K562 (cell line): ENCODE measurements around the gene RNU6-1. TPM values are rescaled to one million over a fixed set of nuclear protein-coding genes. Genes with fewer than 3 reads are reported as not detected.

Experiments
- TAF7 ChIP-seq: fragments of 450-650 bp; IDR thresholded peaks from 2 replicates; pipeline ENCODE4 v1.6.1; 2016; ENCODE audit warnings: missing genetic modification characterization, missing compliant biosample characterization
- ZNF79 ChIP-seq: fragments of 250-450 bp; sonication (Bioruptor Pico); IDR thresholded peaks from 2 replicates; pipeline ENCODE4 v1.4.0; 2020; ENCODE audit warnings: low read depth, mild to moderate bottlenecking, moderate library complexity
- polyA plus RNA-seq, 8 experiments: library from polyadenylated mRNA; depleted of rRNA in 4 of 8; stranded (reverse) in 5 of 8; unstranded in 3 of 8; fragments of >200 nt; fragmentation: Nextera tagmentation in 2 of 8; fragmentation: Illumina TruSeq in 1 of 8; extraction: Ambion mirVana in 2 of 8; extraction: Trizol in 1 of 8; gene quantifications; 2 replicates each; pipeline versions ENCODE4 v1.2.1 to v1.2.3, GENCODE V29; 2011 to 2014; ENCODE audit warnings: inconsistent platforms in 1 of 8, missing spikeins in 1 of 8
- total RNA-seq, 7 experiments: library from RNA; depleted of rRNA in 6 of 7; stranded (reverse); fragments of >200 nt in 6 of 7; fragmentation: Illumina TruSeq in 2 of 7; extraction: Trizol in 2 of 7; gene quantifications; 2 replicates each; pipeline versions ENCODE4 v1.2.1 to v1.2.3, GENCODE V29; 2011 to 2021; ENCODE audit warnings: low replicate concordance in 1 of 7
- TF ChIP-seq, protein P1 (sequence below): fragments of 450-650 bp; IDR thresholded peaks from 2 replicates; pipeline ENCODE4 v1.6.1; 2016; ENCODE audit warnings: missing biosample characterization, missing genetic modification characterization
- TF ChIP-seq, protein P2 (sequence below): fragments of 200-600 bp; sonication (generic); IDR thresholded peaks from one replicate; pipeline ENCODE4 v1.6.1; 2012; ENCODE audit warnings: mild to moderate bottlenecking, low read depth, low read length, inconsistent platforms
- TF ChIP-seq, protein P3 (sequence below): sonication (generic); formaldehyde crosslinking; IDR thresholded peaks from 2 replicates; pipeline ENCODE4 v1.9.0; 2022; ENCODE audit warnings: mild to moderate bottlenecking, missing genetic modification reagents

RNU6-1 gene
- total and polyA plus RNA-seq, 9 of the 15 experiments (the other 6 are each of a cell fraction or from before 2014, with no cell fraction given), result not detected

GRCh38 chr15:67801142-67801541, 38.7 kb downstream of the RNU6-1 start (continued):
- TF ChIP-seq, protein P1, sequence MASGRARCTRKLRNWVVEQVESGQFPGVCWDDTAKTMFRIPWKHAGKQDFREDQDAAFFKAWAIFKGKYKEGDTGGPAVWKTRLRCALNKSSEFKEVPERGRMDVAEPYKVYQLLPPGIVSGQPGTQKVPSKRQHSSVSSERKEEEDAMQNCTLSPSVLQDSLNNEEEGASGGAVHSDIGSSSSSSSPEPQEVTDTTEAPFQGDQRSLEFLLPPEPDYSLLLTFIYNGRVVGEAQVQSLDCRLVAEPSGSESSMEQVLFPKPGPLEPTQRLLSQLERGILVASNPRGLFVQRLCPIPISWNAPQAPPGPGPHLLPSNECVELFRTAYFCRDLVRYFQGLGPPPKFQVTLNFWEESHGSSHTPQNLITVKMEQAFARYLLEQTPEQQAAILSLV, result no peak
- TF ChIP-seq, protein P2, sequence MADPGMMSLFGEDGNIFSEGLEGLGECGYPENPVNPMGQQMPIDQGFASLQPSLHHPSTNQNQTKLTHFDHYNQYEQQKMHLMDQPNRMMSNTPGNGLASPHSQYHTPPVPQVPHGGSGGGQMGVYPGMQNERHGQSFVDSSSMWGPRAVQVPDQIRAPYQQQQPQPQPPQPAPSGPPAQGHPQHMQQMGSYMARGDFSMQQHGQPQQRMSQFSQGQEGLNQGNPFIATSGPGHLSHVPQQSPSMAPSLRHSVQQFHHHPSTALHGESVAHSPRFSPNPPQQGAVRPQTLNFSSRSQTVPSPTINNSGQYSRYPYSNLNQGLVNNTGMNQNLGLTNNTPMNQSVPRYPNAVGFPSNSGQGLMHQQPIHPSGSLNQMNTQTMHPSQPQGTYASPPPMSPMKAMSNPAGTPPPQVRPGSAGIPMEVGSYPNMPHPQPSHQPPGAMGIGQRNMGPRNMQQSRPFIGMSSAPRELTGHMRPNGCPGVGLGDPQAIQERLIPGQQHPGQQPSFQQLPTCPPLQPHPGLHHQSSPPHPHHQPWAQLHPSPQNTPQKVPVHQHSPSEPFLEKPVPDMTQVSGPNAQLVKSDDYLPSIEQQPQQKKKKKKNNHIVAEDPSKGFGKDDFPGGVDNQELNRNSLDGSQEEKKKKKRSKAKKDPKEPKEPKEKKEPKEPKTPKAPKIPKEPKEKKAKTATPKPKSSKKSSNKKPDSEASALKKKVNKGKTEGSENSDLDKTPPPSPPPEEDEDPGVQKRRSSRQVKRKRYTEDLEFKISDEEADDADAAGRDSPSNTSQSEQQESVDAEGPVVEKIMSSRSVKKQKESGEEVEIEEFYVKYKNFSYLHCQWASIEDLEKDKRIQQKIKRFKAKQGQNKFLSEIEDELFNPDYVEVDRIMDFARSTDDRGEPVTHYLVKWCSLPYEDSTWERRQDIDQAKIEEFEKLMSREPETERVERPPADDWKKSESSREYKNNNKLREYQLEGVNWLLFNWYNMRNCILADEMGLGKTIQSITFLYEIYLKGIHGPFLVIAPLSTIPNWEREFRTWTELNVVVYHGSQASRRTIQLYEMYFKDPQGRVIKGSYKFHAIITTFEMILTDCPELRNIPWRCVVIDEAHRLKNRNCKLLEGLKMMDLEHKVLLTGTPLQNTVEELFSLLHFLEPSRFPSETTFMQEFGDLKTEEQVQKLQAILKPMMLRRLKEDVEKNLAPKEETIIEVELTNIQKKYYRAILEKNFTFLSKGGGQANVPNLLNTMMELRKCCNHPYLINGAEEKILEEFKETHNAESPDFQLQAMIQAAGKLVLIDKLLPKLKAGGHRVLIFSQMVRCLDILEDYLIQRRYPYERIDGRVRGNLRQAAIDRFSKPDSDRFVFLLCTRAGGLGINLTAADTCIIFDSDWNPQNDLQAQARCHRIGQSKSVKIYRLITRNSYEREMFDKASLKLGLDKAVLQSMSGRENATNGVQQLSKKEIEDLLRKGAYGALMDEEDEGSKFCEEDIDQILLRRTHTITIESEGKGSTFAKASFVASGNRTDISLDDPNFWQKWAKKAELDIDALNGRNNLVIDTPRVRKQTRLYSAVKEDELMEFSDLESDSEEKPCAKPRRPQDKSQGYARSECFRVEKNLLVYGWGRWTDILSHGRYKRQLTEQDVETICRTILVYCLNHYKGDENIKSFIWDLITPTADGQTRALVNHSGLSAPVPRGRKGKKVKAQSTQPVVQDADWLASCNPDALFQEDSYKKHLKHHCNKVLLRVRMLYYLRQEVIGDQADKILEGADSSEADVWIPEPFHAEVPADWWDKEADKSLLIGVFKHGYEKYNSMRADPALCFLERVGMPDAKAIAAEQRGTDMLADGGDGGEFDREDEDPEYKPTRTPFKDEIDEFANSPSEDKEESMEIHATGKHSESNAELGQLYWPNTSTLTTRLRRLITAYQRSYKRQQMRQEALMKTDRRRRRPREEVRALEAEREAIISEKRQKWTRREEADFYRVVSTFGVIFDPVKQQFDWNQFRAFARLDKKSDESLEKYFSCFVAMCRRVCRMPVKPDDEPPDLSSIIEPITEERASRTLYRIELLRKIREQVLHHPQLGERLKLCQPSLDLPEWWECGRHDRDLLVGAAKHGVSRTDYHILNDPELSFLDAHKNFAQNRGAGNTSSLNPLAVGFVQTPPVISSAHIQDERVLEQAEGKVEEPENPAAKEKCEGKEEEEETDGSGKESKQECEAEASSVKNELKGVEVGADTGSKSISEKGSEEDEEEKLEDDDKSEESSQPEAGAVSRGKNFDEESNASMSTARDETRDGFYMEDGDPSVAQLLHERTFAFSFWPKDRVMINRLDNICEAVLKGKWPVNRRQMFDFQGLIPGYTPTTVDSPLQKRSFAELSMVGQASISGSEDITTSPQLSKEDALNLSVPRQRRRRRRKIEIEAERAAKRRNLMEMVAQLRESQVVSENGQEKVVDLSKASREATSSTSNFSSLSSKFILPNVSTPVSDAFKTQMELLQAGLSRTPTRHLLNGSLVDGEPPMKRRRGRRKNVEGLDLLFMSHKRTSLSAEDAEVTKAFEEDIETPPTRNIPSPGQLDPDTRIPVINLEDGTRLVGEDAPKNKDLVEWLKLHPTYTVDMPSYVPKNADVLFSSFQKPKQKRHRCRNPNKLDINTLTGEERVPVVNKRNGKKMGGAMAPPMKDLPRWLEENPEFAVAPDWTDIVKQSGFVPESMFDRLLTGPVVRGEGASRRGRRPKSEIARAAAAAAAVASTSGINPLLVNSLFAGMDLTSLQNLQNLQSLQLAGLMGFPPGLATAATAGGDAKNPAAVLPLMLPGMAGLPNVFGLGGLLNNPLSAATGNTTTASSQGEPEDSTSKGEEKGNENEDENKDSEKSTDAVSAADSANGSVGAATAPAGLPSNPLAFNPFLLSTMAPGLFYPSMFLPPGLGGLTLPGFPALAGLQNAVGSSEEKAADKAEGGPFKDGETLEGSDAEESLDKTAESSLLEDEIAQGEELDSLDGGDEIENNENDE, result no peak
- TF ChIP-seq TAF7 (tag) (no peak), ZNF79 (CRISPR knock-in tag) (no peak)
- TF ChIP-seq, protein P3, sequence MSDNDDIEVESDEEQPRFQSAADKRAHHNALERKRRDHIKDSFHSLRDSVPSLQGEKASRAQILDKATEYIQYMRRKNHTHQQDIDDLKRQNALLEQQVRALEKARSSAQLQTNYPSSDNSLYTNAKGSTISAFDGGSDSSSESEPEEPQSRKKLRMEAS (CRISPR knock-in tag), result no peak
